Neutrophil (primary cell): ENCODE results near the gene JAG1.

Experiments used
- H3K27ac ChIP-seq: fragments of 200-600 bp; sonication (generic); 2 replicates; pipeline ENCODE4 v1.5.1; 2016; ENCODE audit warnings: mild to moderate bottlenecking, moderate library complexity
- H3K27me3 ChIP-seq: fragments of 200-600 bp; sonication (generic); 2 replicates; pipeline ENCODE4 v1.6.0; 2016; ENCODE audit warnings: mild to moderate bottlenecking
- H3K36me3 ChIP-seq: fragments of 200-600 bp; sonication (generic); 2 replicates; pipeline ENCODE4 v1.5.1; 2017
- H3K4me1 ChIP-seq, 2 experiments: fragments of 200-600 bp in 1 of 2; sonication (generic) in 1 of 2; 1 replicate in 1 of 2; 2 replicates in 1 of 2; pipeline versions ENCODE4 v1.5.1 to v1.6.1; 2013 to 2016; ENCODE audit warnings: low read depth in 1 of 2, low read length in 1 of 2, mild to moderate bottlenecking in 1 of 2, moderate library complexity in 1 of 2; ENCODE audit not compliant: control insufficient read depth in 1 of 2, insufficient read depth in 1 of 2
- H3K4me3 ChIP-seq, 2 experiments: fragments of 200-600 bp in 1 of 2; sonication (generic) in 1 of 2; 1 replicate in 1 of 2; 2 replicates in 1 of 2; pipeline ENCODE4 v1.5.1; 2013 to 2016; ENCODE audit warnings: low read depth in 1 of 2, low read length in 1 of 2, mild to moderate bottlenecking in 1 of 2, moderate library complexity in 1 of 2
- H3K9me3 ChIP-seq: fragments of 200-600 bp; sonication (generic); 2 replicates; pipeline ENCODE4 v1.5.1; 2016
- TF ChIP-seq, protein P1 (sequence below): fragments of 200-600 bp; sonication (generic); IDR thresholded peaks from 2 replicates; pipeline ENCODE4 v1.5.1; 2016; ENCODE audit warnings: antibody characterized with exemption

JAG1 gene

DNA sequence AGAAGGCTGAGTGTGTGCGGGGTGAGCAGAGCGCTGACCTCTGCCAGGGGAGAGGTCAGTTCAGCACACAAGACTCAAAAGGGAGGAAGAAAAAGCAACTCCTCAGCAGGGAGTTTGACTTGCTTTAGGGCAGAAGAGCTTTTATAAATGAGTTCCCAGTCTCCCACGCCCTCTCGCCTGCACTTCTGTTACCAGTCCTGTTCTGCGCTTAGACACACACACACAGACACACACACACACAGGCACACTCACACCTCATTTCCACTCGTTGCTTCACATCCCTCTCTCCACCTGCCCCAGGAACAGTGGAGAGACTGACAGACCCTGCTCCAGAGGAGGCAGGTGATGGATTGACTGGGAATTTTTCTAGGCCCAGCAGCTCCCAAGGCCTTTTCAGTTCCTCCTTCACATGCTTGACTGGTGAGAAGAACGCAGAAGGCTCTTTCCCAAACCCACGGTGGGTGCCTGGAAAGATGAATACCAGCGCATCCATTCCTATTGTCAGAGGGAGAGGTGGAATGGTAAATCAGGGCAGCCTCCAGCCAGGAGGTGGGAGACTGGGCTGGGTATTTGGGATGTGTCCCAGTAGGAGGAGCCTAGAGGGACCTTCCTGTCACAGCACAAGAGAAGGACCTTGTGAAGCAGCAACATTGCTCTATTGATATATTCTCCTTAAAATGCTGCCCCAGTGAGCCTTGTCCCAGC is 43.7 kb downstream of the JAG1 start:
- TF ChIP-seq, protein P1, sequence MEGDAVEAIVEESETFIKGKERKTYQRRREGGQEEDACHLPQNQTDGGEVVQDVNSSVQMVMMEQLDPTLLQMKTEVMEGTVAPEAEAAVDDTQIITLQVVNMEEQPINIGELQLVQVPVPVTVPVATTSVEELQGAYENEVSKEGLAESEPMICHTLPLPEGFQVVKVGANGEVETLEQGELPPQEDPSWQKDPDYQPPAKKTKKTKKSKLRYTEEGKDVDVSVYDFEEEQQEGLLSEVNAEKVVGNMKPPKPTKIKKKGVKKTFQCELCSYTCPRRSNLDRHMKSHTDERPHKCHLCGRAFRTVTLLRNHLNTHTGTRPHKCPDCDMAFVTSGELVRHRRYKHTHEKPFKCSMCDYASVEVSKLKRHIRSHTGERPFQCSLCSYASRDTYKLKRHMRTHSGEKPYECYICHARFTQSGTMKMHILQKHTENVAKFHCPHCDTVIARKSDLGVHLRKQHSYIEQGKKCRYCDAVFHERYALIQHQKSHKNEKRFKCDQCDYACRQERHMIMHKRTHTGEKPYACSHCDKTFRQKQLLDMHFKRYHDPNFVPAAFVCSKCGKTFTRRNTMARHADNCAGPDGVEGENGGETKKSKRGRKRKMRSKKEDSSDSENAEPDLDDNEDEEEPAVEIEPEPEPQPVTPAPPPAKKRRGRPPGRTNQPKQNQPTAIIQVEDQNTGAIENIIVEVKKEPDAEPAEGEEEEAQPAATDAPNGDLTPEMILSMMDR, result no peak
- H3K36me3 ChIP-seq, result no peaks in the 10 kb centered on the region

GRCh38 chr20:10626896-10627295 is 46.9 kb downstream of the JAG1 start:
- no peaks in the 10 kb centered on the region for H3K4me1 ChIP-seq
- H3K4me3 ChIP-seq, result no peak overlapping the region
- no peaks in the 10 kb centered on the region for H3K9me3 ChIP-seq
- H3K36me3 ChIP-seq, result peaks cover 6% of the 10 kb centered on the region
- H3K27me3 ChIP-seq, result no peaks in the 10 kb centered on the region
- no peak overlapping the region for H3K27ac ChIP-seq
- TF ChIP-seq, protein P1, result no peak

More for the DNA sequence above, 43.7 kb downstream of the JAG1 start:
- no peak overlapping the region for H3K4me3 ChIP-seq
- no peaks in the 10 kb centered on the region for H3K9me3 ChIP-seq
- H3K27ac ChIP-seq, result no peak overlapping the region
- H3K4me1 ChIP-seq, result no peaks in the 10 kb centered on the region
- no peaks in the 10 kb centered on the region for H3K27me3 ChIP-seq

DNA sequence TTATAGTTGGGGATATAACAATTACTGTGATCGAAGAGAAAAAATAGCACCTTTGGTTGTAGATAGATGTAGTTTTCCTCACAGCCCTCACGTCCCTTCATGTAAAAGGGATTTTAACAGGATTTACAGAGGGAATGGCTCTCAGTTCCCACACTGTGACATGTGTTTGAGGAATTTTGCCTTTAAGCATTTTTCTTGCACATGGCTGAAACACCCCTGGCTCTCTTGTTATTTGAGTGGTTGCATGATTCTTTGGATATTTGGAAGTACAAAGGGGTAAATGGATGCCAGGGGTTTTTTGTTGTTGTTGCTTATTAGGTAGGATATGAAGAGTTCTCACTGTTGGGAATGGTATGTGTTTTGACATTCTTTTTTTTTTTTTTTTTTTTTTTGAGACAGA is 48.2 kb downstream of the JAG1 start:
- H3K36me3 ChIP-seq, result peaks cover 6% of the 10 kb centered on the region
- no peaks in the 10 kb centered on the region for H3K9me3 ChIP-seq
- no peaks in the 10 kb centered on the region for H3K4me1 ChIP-seq
- H3K4me3 ChIP-seq, result no peak overlapping the region
- H3K27ac ChIP-seq, result no peak overlapping the region
- H3K27me3 ChIP-seq, result no peaks in the 10 kb centered on the region
- TF ChIP-seq, protein P1, result no peak

GRCh38 chr20:10622657-10623418 is 51.0 kb downstream of the JAG1 start:
- Histone ChIP-seq H3K36me3 (peaks cover 6% of the 10 kb centered on the region), H3K4me3 (no peak overlapping the region), H3K27ac (no peak overlapping the region), H3K9me3 (no peaks in the 10 kb centered on the region), H3K27me3 (no peaks in the 10 kb centered on the region), H3K4me1 (no peaks in the 10 kb centered on the region)
- TF ChIP-seq, protein P1, result no peak

DNA sequence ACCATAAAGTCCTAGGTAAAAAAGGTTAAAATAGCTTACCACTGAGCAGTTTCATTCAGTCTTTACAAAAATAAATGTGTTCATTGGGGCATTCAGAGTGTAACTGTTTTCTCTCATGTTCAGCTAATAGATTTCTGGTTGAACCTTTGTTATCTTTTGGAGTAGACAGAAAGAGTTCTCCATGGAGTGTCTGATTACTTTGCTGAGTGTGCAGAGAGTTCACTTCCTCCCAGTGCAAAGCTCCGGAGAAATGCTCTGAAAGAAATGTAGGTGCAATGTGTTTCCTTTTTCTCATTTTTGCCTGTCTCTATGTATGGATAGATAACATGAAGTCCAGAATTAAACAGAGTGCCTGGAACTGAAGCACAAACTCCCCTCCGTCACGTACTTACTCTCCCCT is 52.6 kb downstream of the JAG1 start:
- Histone ChIP-seq H3K9me3 (no peaks in the 10 kb centered on the region), H3K4me1 (no peaks in the 10 kb centered on the region), H3K36me3 (peaks cover 6% of the 10 kb centered on the region), H3K27me3 (no peaks in the 10 kb centered on the region), H3K27ac (no peak overlapping the region), H3K4me3 (no peak overlapping the region)
- TF ChIP-seq, protein P1, result no peak
